ENCODE data around the gene SIL1.

The SIL1 gene

GRCh38 chr5:138974227-138975063 lies 223.7 kb downstream of the SIL1 start:
- TF ChIP-seq, protein P1, sequence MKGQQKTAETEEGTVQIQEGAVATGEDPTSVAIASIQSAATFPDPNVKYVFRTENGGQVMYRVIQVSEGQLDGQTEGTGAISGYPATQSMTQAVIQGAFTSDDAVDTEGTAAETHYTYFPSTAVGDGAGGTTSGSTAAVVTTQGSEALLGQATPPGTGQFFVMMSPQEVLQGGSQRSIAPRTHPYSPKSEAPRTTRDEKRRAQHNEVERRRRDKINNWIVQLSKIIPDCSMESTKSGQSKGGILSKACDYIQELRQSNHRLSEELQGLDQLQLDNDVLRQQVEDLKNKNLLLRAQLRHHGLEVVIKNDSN (IDR thresholded peaks at IDR 0.05), result no peak
- TF ChIP-seq REST (IDR thresholded peaks at IDR 0.05; ENCODE audit: low read depth) (no peak), MAX (IDR thresholded peaks at IDR 0.05) (no peak), CEBPB (IDR thresholded peaks at IDR 0.05) (no peak), ZBTB7A (IDR thresholded peaks at IDR 0.05; ENCODE audit: low read depth) (no peak), FOXM1 (IDR thresholded peaks at IDR 0.05; ENCODE audit: borderline replicate concordance, low read depth) (no peak), TCF12 (IDR thresholded peaks at IDR 0.05; ENCODE audit: low read depth) (no peak), EGR1 (IDR thresholded peaks at IDR 0.05) (no peak), NFIC (IDR thresholded peaks at IDR 0.05) (no peak), RAD21 (IDR thresholded peaks at IDR 0.05; ENCODE audit: low read depth) (no peak)

DNA sequence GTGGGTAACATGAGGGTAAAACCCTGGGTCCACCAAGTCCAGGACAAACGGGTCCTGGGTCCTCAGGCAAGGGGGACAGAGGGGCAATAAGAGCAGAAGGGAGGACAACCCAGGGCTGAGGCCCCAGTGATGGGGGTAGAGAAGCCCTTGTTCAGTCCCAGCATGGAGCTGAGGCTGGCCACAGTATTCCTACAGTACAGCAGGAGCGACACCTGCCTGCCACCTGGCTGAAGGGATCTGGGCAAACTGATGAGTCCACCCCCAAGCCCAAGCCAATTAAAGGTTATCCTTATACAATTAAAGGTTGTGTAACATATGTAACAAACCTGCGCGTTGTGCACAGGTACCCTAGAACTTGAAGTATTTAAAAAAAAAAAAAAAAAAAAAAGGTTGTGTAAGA lies 225.3 kb downstream of the SIL1 start:
- TF ChIP-seq NFIC (IDR thresholded peaks at IDR 0.05) (no peak), CEBPB (IDR thresholded peaks at IDR 0.05) (no peak), FOXM1 (IDR thresholded peaks at IDR 0.05; ENCODE audit: borderline replicate concordance, low read depth) (no peak), REST (IDR thresholded peaks at IDR 0.05; ENCODE audit: low read depth) (no peak), RAD21 (IDR thresholded peaks at IDR 0.05; ENCODE audit: low read depth) (no peak; the same call in 1 of the 2 replicates), TAF1 (IDR thresholded peaks at IDR 0.05; ENCODE audit: low read depth) (no peak), ZBTB7A (IDR thresholded peaks at IDR 0.05; ENCODE audit: low read depth) (no peak), TEAD4 (IDR thresholded peaks at IDR 0.05) (no peak)
- TF ChIP-seq, protein P1 (IDR thresholded peaks at IDR 0.05), result no peak

DNA sequence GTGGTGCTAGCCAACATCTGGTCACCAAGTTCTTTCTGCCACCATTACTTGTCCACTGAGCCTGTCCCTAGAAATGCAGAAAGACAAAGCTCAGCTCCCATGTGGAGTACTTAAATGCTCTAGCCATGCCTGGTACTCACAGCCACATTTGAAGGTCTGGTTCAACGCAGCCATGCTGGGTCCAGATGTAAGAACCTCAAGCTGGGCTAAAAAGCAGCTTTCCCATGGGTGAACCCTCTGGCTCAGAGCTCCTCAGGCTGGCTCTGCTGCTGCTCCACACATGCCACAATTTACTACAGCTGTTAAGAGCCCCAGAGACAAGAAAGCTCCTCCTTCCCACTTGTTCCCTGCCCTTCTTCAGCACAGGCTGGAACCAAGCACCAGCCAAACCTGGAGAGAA lies 225.9 kb downstream of the SIL1 start:
- no peak for TF ChIP-seq REST (IDR thresholded peaks at IDR 0.05; ENCODE audit: low read depth)
- no peak for TF ChIP-seq TEAD4 (IDR thresholded peaks at IDR 0.05)
- no peak for TF ChIP-seq MAX (IDR thresholded peaks at IDR 0.05)
- TF ChIP-seq CEBPB (IDR thresholded peaks at IDR 0.05), result no peak
- TF ChIP-seq TAF1 (IDR thresholded peaks at IDR 0.05; ENCODE audit: low read depth), result no peak
- TF ChIP-seq EP300 (IDR thresholded peaks at IDR 0.05; ENCODE audit: borderline replicate concordance), result no peak
- no peak for TF ChIP-seq ZBTB7A (IDR thresholded peaks at IDR 0.05; ENCODE audit: low read depth)
- no peak for TF ChIP-seq TCF12 (IDR thresholded peaks at IDR 0.05; ENCODE audit: low read depth)
- TF ChIP-seq NFIC (IDR thresholded peaks at IDR 0.05), result no peak
- no peak for TF ChIP-seq YY1 (IDR thresholded peaks at IDR 0.05; ENCODE audit: low read depth)
- TF ChIP-seq, protein P1 (IDR thresholded peaks at IDR 0.05), result no peak
- TF ChIP-seq EGR1 (IDR thresholded peaks at IDR 0.05), result no peak
- TF ChIP-seq CREB1 (IDR thresholded peaks at IDR 0.05; ENCODE audit: low read depth), result no peak
- TF ChIP-seq RAD21 (IDR thresholded peaks at IDR 0.05; ENCODE audit: low read depth), result no peak
- no peak for TF ChIP-seq FOXM1 (IDR thresholded peaks at IDR 0.05; ENCODE audit: borderline replicate concordance, low read depth)
